Osteoblast (primary cell): Measurements from ENCODE around the gene TNS3. TPM values are rescaled to one million over a fixed set of nuclear protein-coding genes. Genes with fewer than 3 reads are reported as not detected.

Experiments
- DNase-seq: peaks from one replicate; pipeline ENCODE4 v3.0.0; 2011; ENCODE audit warnings: low spot score, mixed read lengths; ENCODE audit not compliant: insufficient read length; ENCODE audit errors: missing footprints
- H2AFZ ChIP-seq: 2 replicates; pipeline ENCODE4 v1.6.0; 2011; ENCODE audit warnings: mild to moderate bottlenecking, low read length
- H3K27ac ChIP-seq: 2 replicates; pipeline ENCODE4 v1.5.1; 2011; ENCODE audit warnings: mild to moderate bottlenecking, low read depth, low read length, moderate library complexity
- H3K27me3 ChIP-seq: 2 replicates; pipeline ENCODE4 v1.6.0; 2012; ENCODE audit warnings: mild to moderate bottlenecking, control low read depth, inconsistent platforms, low read length, moderate library complexity; ENCODE audit not compliant: insufficient read depth
- H3K36me3 ChIP-seq: 2 replicates; pipeline ENCODE4 v1.5.1; 2011; ENCODE audit warnings: mild to moderate bottlenecking, low read length, control low read depth, moderate library complexity; ENCODE audit not compliant: insufficient read depth
- H3K4me1 ChIP-seq: 2 replicates; pipeline ENCODE4 v1.5.1; 2011; ENCODE audit warnings: mild to moderate bottlenecking, low read length, control low read depth, moderate library complexity; ENCODE audit not compliant: insufficient read depth
- H3K4me2 ChIP-seq: 2 replicates; pipeline ENCODE4 v1.6.0; 2011; ENCODE audit warnings: mild to moderate bottlenecking, low read length; ENCODE audit not compliant: insufficient read depth
- H3K4me3 ChIP-seq: fragments of 200-600 bp; sonication (generic); 3 replicates; pipeline ENCODE4 v1.5.1; 2012; ENCODE audit warnings: mild to moderate bottlenecking, low read length, inconsistent platforms; ENCODE audit not compliant: insufficient read depth
- H3K79me2 ChIP-seq: 2 replicates; pipeline ENCODE4 v1.6.0; 2012; ENCODE audit warnings: mild to moderate bottlenecking, low read length, control low read depth, inconsistent platforms; ENCODE audit not compliant: insufficient read depth
- H3K9me3 ChIP-seq: 2 replicates; pipeline ENCODE4 v1.5.1; 2011; ENCODE audit warnings: low read depth, low read length, control low read depth
- H4K20me1 ChIP-seq: 2 replicates; pipeline ENCODE4 v1.6.0; 2012; ENCODE audit warnings: mild to moderate bottlenecking, low read length, control low read depth; ENCODE audit not compliant: insufficient read depth
- CTCF ChIP-seq: IDR thresholded peaks from 2 replicates; pipeline ENCODE4 v1.5.1; 2011; ENCODE audit warnings: mild to moderate bottlenecking, low read depth, low read length, moderate library complexity; ENCODE audit errors: extremely low read depth
- total RNA-seq: library from RNA; depleted of rRNA; stranded (reverse); fragments of >200 nt; gene quantifications from 2 replicates; pipeline ENCODE4 v1.2.3, GENCODE V29; 2012

The TNS3 gene
- total RNA-seq, 1 donor: 67.3 TPM

DNA sequence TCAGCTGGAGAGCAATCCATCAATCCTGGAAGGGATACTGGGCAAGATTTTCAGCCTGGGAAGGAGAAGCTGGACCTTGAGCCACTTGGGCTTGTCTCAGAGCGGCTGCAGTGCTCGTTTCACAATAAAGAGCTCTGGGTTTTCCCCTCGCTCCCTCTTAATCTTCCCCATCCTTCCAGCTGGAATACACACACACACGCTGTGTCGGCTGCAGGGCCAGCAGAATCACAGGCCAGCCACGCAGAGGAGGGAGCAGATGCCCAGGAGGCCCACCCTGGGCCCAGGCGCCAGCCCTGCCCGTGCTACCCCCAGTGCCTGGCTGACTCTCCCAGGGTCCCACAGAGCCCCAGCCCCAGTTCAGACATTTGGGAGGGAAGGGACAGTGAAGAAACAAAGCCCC lies 255.1 kb downstream of the TNS3 start:
- no peak overlapping the region for H2AFZ ChIP-seq
- peaks cover 18% of the 10 kb centered on the region for H3K79me2 ChIP-seq
- H3K4me3 ChIP-seq: no peak overlapping the region
- H3K36me3 ChIP-seq: peaks cover 13% of the 10 kb centered on the region
- no peak for TF ChIP-seq CTCF
- H3K4me1 ChIP-seq: peaks cover 38% of the 10 kb centered on the region
- H3K27ac ChIP-seq: peak overlapping the region; percentile 6
- H4K20me1 ChIP-seq: peaks cover 34% of the 10 kb centered on the region
- H3K4me2 ChIP-seq: no peak overlapping the region
- H3K9me3 ChIP-seq: no peaks in the 10 kb centered on the region
- no peak for DNase-seq
- H3K27me3 ChIP-seq: no peaks in the 10 kb centered on the region

GRCh38 chr7:47326220-47326619 lies 255.7 kb downstream of the TNS3 start:
- Histone ChIP-seq H4K20me1 (peaks cover 33% of the 10 kb centered on the region), H3K4me3 (no peak overlapping the region), H3K4me2 (no peak overlapping the region), H3K4me1 (peaks cover 38% of the 10 kb centered on the region), H3K27me3 (no peaks in the 10 kb centered on the region), H2AFZ (no peak overlapping the region), H3K36me3 (peaks cover 19% of the 10 kb centered on the region), H3K27ac (peak overlapping the region; percentile 7), H3K9me3 (no peaks in the 10 kb centered on the region), H3K79me2 (peaks cover 21% of the 10 kb centered on the region)
- TF ChIP-seq CTCF: peak; percentile 37
- peak; percentile 86 for DNase-seq

- H3K9me3 ChIP-seq: peaks cover 2% of the 10 kb centered on the region
- H4K20me1 ChIP-seq: peaks cover 29% of the 10 kb centered on the region
- peaks cover 38% of the 10 kb centered on the region for H3K4me1 ChIP-seq
- no peak overlapping the region for H3K4me3 ChIP-seq
- H2AFZ ChIP-seq: no peak overlapping the region
- no peak for TF ChIP-seq CTCF
- no peaks in the 10 kb centered on the region for H3K27me3 ChIP-seq
- no peak overlapping the region for H3K27ac ChIP-seq
- DNase-seq: no peak
- peaks cover 21% of the 10 kb centered on the region for H3K79me2 ChIP-seq
- peaks cover 27% of the 10 kb centered on the region for H3K36me3 ChIP-seq
- no peak overlapping the region for H3K4me2 ChIP-seq
Observed at GRCh38 chr7:47325337-47325736, 256.6 kb downstream of the TNS3 start.

- no peak overlapping the region for H3K27ac ChIP-seq
- H3K4me1 ChIP-seq: peaks cover 36% of the 10 kb centered on the region
- H3K9me3 ChIP-seq: peaks cover 2% of the 10 kb centered on the region
- TF ChIP-seq CTCF: no peak
- H3K79me2 ChIP-seq: peaks cover 21% of the 10 kb centered on the region
- H3K4me2 ChIP-seq: no peak overlapping the region
- H4K20me1 ChIP-seq: peaks cover 25% of the 10 kb centered on the region
- no peak for DNase-seq
- no peaks in the 10 kb centered on the region for H3K27me3 ChIP-seq
- H3K36me3 ChIP-seq: peaks cover 20% of the 10 kb centered on the region
- no peak overlapping the region for H3K4me3 ChIP-seq
- H2AFZ ChIP-seq: no peak overlapping the region
Observed at GRCh38 chr7:47323904-47324303, 258.0 kb downstream of the TNS3 start.
